ENCODE measurements around the gene DACT2.
"Not testable (repeated sequence)": the region's sequence is repeated elsewhere in the genome, so short reads cannot be mapped to it uniquely, and the experiment has no call there.

The DACT2 gene

GRCh38 chr6:168280899-168281245 lies 38.7 kb downstream of the DACT2 start:
- DNase-seq (ENCODE audit: low read depth), result no peak

- DNase-seq (ENCODE audit: low read depth), result no peak
Observed at GRCh38 chr6:168280020-168280898, 39.3 kb downstream of the DACT2 start.

GRCh38 chr6:168279403-168279935 lies 40.1 kb downstream of the DACT2 start:
- DNase-seq (ENCODE audit: low read depth), result no peak

GRCh38 chr6:168278904-168279303 lies 40.7 kb downstream of the DACT2 start:
- DNase-seq (ENCODE audit: low read depth), result no peak

GRCh38 chr6:168277274-168277669 lies 42.3 kb downstream of the DACT2 start:
- DNase-seq (ENCODE audit: low read depth), result no peak

- DNase-seq (ENCODE audit: low read depth), result no peak
Observed at GRCh38 chr6:168276576-168277273, 42.9 kb downstream of the DACT2 start.

GRCh38 chr6:168275168-168275567 lies 44.4 kb downstream of the DACT2 start:
- DNase-seq (ENCODE audit: low read depth), result no peak

GRCh38 chr6:168274037-168274952 lies 45.3 kb downstream of the DACT2 start:
- no peak for DNase-seq (ENCODE audit: low read depth)

GRCh38 chr6:168273441-168274036 lies 46.0 kb downstream of the DACT2 start:
- no peak for DNase-seq (ENCODE audit: low read depth)

- no peak for DNase-seq (ENCODE audit: low read depth)
Observed at GRCh38 chr6:168272415-168273325, 46.9 kb downstream of the DACT2 start.

GRCh38 chr6:168270274-168271172 lies 49.1 kb downstream of the DACT2 start:
- no peak for DNase-seq (ENCODE audit: low read depth)

- DNase-seq (ENCODE audit: low read depth), result no peak
Observed at GRCh38 chr6:168269455-168270243, 49.9 kb downstream of the DACT2 start.

GRCh38 chr6:168268755-168269154 lies 50.8 kb downstream of the DACT2 start:
- no peak for DNase-seq (ENCODE audit: low read depth)

- DNase-seq (ENCODE audit: low read depth), result not testable (repeated sequence)
Observed at GRCh38 chr6:168267779-168268178, 51.8 kb downstream of the DACT2 start.

GRCh38 chr6:168265827-168266815 lies 53.5 kb downstream of the DACT2 start:
- no peak for DNase-seq (ENCODE audit: low read depth)

- no peak for DNase-seq (ENCODE audit: low read depth)
Observed at GRCh38 chr6:168265394-168265793, 54.2 kb downstream of the DACT2 start.

- no peak for DNase-seq (ENCODE audit: low read depth)
Observed at GRCh38 chr6:168264593-168265335, 54.8 kb downstream of the DACT2 start.

All from iris pigment epithelial cell (primary cell).